NOMO-1 (cell line): ENCODE measurements around the gene GRIP1.
A peak's percentile ranks its signal among the peaks of the same experiment; 100 is the strongest.
"Not testable (repeated sequence)": the region's sequence is repeated elsewhere in the genome, so short reads cannot be mapped to it uniquely, and the experiment has no call there.

Experiments
- DNase-seq, 2 experiments: peaks; one replicate each; lab custom pipeline; 2025; ENCODE audit not compliant: unreplicated experiment in 2 of 2; lab: John Stamatoyannopoulos, UW

GRIP1 gene

DNA sequence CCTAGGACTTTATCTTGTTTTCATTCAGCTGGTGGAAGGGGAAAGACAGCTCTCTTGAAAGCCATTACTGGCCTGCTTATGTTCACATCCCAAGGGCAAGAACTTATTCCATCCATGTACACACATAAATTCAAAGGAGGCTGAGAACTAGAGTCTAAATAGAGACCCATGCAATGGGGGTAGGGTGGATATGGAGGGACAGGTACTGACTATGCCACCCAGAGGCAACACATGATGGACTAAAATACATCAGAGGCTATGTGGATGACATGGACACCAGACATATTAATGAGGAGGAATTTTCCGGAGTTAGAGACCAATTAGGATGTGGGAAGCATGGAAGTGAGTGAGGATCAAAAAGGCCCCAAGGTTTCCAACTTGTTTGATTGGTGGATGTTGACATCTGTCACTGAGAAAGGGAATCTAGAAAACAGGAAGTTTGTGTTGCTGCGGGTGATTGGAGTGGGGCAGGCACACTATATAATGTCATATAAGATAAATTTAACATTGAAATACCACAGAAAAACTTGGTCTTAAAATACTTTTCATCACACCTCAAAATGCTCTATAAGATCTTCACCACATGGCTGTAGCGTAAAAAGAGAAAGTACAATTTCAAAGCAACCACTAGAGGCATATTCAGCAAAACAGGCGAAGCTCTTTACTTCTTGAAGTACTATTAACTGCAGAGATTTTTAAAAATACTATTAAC lies 130.4 kb downstream of the GRIP1 start:
- peak in 1 of 2 experiments; percentile 12 for DNase-seq

DNA sequence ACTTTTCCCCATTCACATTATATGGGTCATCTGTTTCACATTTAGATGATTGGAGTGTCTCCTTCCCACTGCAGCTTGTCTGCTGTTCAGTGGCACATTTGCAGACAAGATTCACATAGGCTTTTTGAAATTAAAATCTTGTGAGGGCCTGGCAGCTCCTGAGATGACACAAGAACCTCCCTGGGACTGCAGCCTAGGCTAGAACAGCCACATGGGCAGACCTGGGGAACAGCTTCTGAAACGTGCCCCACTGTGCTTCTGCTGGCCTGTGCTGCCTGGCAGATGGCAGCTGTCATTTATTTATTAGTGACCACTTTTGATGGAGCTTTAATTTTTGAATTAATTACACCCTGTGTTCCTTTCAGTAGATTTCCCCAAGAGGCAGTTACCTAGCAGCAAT lies 137.4 kb downstream of the GRIP1 start:
- no peak for DNase-seq

DNA sequence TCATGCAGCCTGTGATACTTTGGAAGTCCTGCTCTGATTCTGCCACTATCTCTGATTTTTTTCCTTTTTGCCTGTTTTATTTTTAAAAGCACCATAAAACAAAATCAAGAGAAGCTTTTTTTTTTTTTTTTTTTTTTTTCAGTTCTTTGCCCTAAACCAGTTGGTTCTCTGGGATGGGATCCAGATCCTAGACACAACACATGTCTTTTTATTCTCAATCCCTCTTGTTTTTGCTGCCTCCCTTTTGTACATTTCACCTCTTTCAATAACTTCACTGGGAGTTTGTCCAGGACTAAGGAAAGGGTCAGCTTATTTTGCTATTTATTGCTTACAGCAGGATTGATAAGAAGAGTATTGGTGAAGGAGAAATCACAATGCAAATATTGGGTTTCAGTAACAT lies 139.4 kb downstream of the GRIP1 start:
- no peak for DNase-seq

DNA sequence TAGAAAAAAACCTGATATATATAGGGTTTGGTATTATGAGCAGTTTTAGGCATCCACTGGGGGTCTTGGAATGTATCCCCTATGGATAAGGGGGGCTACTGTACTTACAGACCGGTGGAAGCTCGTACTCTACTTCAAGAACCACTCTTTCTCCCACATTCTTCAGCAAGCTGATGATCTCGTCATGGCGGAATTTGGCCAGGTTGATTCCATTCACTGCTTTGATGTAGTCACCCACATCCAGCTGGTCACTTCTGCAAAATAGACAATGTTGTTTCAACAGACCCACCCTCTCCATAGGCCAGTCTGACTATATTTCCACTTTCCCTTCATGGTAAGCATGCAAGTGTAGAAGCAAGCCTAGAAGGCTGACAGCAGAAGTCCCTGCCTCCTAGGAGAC lies 139.9 kb downstream of the GRIP1 start:
- DNase-seq, result no peak

- DNase-seq, result no peak
Observed at GRCh38 chr12:66537876-66538275, 141.0 kb downstream of the GRIP1 start.

DNA sequence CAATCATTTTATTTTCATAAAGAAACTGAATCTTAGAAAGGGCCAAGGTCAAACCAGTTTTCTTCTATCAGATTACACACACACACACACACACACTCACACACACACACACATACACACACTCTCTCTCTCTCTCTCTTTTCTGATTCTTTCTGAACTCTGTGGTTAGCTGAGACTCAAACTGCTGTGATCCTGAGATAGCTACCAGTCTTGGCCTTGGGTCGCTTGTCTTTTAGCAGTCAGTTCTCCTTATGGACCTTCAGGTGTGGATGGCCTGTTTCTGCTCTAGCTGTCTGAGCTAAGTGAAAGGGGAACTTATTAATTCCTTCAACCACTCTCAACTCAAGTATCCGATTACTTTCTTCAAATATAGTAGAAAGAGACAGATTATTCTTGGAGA lies 145.1 kb downstream of the GRIP1 start:
- DNase-seq, result no peak

GRCh38 chr12:66531766-66532165 lies 147.1 kb downstream of the GRIP1 start:
- DNase-seq, result no peak

DNA sequence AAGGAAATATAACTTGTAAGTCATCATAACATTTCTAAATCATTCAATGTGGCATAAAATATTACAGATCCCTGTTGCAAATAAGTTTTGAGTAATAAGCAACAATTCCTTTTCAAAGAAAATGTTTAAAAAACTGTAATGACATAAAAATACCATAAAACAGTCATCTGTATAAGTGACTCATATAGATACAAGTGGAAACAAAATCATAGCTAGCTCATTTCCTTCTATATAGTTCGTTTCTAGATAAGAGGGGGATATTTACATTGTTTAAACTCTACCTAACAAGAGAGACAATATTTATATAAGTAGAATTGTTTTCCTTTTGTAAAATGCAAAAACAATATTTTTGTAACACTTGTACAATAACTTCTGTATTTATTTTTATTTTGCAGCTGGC lies 148.9 kb downstream of the GRIP1 start:
- DNase-seq, result no peak

- no peak for DNase-seq
Observed at GRCh38 chr12:66516561-66516960, 162.3 kb downstream of the GRIP1 start.

DNA sequence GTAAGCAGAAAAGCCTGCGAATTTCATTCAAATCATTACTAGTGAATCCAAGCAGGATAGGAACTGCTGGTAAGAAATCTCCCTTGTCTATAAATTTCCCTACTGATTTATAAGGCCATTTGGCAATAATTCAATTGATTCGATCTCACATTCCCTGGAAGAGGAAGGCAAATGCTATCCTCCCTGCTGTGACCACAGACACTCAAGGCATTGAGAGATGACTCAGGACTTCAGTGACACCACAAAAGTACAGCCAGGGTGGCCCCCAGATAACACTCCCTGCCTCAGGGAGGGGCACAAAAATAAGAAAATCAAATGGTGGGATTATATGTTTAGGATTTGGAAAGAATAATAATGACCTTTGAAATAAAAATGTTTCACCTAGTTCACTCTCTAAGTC lies 162.7 kb downstream of the GRIP1 start:
- no peak for DNase-seq

DNA sequence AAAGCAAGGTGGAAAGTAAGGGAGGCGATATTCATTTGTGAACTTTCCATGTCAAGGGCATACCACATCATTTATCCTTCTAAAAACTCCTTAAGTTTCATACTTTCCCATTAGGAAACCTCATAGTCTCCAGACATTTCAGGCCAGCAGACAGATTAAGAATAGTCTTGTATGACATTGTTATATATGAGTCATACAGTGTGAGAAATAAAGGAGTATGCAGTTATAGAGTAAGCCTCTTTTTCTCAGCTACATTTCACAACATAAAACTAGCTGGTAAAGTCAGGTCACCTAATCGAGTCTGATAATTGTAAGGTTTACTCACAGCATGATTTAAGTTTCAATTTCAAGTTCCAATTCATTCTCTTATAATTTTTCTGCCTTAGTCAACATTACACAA lies 164.3 kb downstream of the GRIP1 start:
- DNase-seq, result no peak

- no peak for DNase-seq
Observed at GRCh38 chr12:66508025-66508424, 170.9 kb downstream of the GRIP1 start.

- no peak for DNase-seq
Observed at GRCh38 chr12:66503746-66504145, 175.1 kb downstream of the GRIP1 start.

GRCh38 chr12:66502911-66503310 lies 176.0 kb downstream of the GRIP1 start:
- no peak for DNase-seq

GRCh38 chr12:66500841-66501240 lies 178.0 kb downstream of the GRIP1 start:
- DNase-seq, result no peak

DNA sequence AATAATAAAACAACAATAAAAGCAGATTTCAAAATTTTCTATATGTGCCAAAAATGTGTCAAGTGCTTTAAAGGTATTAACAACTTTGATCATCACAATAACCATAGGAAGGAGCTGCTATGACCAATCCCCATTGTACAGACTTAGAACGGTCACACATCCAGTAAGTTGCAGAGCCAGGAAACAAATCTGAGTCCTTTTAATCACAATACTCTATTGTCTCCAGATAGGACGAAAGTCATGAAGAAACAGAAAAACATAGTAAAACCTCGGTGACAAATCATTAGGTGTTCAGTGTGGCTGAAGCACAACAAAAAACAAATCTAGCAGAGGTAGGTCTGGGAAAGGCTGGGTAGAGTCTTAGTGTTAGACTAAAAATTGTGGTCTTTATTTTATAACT lies 178.8 kb downstream of the GRIP1 start:
- DNase-seq, result no peak

- no peak for DNase-seq
Observed at GRCh38 chr12:66499000-66499399, 179.9 kb downstream of the GRIP1 start.

- DNase-seq, result not testable (repeated sequence)
Observed at GRCh38 chr12:66498059-66498458, 180.8 kb downstream of the GRIP1 start.

DNA sequence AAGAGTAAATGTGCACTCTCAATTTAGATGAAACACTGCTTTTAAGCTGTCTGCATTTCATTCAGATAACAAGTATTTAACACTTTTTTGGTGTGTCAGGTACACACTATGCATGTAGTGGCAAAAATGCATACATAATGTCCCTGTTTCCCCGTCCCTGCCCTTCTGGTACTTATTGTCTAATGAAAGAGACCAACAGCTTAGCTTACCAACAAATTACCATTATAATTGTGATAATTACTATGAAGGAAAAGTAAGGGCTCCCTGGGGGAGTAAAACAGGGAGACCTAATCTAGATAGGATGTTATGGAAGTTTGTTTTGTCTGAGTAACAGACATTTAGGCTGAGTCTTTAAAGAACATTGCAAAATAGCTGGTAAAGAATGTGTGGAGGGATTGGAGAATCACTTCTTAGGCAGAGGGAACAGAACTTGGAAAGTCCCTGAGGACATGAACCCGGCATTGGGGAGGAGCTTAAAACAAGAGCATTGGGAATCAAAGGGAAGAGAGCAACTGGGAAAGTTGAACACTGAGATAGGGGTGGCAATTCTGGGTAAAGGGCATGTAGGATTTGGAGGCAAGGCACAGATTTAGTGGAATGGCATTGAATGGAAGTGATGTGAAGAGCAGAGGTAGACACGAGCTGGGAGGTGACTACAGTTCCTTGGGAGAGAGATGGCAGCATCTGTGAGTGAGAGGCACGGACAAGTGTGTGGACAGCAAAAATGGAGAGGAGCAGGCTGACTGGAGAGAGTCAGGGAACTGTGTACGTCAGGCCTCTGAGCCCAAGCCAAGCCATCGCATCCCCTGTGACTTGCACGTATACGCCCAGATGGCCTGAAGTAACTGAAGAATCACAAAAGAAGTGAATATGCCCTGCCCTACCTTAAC lies 181.6 kb downstream of the GRIP1 start:
- no peak for DNase-seq

DNA sequence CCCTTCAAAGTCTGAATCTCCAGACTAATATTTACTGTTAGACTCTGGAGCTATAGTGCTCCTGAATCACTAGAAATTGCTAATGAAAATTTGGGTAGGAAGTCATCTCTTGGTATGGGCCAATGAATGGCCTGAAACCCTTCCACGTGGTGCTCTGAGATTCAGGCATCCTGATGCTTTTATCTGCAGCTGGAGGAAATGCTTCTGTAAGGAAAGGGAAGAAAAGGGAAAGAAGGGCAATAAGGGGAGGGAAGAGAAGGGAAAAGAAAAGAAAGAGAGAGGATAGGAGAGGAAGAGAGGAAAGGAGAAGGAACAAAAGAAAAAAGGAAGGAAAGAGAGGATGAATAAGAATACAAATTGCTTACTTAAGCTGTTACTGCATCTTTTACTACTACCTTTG lies 182.3 kb downstream of the GRIP1 start:
- no peak for DNase-seq

GRCh38 chr12:66495709-66496108 lies 183.2 kb downstream of the GRIP1 start:
- DNase-seq, result no peak

DNA sequence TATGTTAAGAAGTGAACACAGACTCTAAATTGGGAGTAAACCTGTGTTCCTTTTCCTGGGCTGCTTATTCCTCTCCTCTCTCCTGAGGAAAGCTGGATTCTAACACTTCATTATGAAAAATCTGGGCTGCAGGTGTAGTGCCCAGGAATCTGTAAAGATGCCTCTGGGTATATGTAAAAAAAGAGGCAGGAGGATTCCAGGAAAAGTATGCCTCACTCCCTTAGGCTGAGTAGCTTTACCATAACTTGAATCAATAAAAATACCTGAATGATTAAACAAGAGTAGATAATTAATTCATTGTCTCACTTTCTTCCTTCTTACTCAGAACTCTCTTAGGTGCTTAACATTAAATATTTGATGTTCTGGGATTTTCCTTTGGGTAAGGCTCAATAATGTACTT lies 185.1 kb downstream of the GRIP1 start:
- DNase-seq, result no peak
